Cardiac septum (tissue), 1 donor: ENCODE data around the gene VAV2. TPM values are rescaled to one million over a fixed set of nuclear protein-coding genes. Genes with fewer than 3 reads are reported as not detected.
"Not testable (repeated sequence)": the region's sequence is repeated elsewhere in the genome, so short reads cannot be mapped to it uniquely, and the experiment has no call there.

Source experiments
- DNase-seq: peaks from one replicate; pipeline ENCODE4 v3.0.0-alpha.2; 2020; ENCODE audit warnings: low spot score
- intact Hi-C: fragments of 100-400 bp; cut with DNase I; formaldehyde crosslinking; loops from one replicate; pipeline ENCODE4 v1.14.0; 2022
- total RNA-seq: library from RNA; stranded (reverse); fragmentation: NEBNext Ultra II Directional; extraction: Animal tissue kit (Norgen Biotek cat#: 25700); gene quantifications from one replicate; pipeline ENCODE4 v1.2.1, GENCODE V29; 2021
- donor health status: DM: no; HTN: no; CAD: no.

The VAV2 gene
- total RNA-seq, 1 donor from 2014 or later, result 8.1 TPM

DNA sequence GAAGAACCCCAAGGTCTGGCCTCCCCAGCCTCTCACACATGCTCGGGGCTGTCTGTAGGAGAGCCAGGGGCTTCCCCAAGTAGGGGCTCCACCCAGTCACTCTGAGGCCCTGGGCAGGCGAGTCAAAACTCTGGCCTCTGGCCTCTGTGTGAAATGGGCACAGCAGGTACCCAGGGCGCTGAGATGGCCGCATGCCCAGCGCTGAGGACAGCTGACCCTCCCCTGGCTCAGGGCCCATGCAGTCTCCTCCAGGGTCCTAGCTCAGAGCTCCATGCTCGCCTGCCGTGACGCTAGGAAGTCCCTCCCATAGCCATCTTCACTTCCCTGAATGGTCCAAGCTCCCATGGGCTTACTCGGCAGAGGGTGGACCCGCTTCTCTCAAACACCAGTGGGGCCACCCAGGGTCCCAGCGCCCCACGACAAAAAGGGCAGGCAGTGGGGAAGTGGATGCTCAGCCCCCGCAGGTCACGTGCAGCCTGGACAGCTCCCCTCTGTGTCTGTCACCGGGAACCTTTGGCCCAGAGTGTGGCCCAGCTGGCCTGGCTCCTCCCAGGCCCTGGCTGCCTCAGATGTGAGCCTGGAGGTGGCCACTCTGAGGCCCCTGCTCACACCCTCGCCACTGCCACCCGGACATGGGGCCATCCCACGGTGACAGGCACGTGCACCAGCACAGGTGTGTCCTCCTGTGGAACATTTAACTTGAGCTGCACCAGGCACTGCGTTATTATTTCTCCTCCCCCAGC, 12.2 kb upstream of the VAV2 start:
- intact Hi-C loops, result no loop called here

DNA sequence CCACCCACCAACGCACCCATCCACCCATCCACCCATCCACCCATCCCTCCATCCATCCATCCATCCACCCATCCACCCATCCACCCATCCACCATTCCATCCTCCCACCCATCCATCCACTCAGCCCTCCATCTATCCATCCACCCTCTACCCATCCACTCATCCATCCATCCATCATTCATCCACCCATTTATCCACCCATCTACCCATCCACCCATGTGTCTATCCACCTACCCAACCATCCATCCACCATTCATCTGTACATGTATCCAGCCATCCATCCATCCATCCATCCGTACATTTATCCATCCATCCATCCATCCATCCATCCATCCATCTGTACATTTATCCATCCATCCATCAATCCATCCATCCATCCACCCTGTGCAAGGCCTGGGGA, 11.1 kb upstream of the VAV2 start:
- DNase-seq, result no peak
- intact Hi-C loops, result no loop called here

More for the DNA sequence above, 12.2 kb upstream of the VAV2 start:
- DNase-seq, result no peak

DNA sequence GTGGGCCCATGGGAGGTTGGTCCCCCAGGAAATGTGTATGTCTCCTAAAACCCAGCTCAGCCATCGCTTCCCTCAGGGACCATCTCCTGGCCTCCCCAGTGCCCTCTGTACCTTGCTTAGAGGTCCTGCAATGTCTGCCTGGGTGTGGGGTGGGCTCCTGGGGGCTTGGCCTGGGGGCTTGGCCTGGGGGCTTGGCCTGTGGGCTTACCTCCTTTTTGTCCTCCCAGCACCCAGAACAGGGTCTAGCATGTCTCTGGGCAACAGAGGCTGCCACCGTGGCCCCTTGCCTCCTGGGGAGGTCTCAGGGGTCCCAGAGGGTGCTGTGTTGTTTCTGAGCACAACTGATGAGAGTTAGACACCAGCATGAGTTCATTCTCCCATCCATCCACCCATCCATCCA, 10.7 kb upstream of the VAV2 start:
- intact Hi-C loops, result no loop called here

DNA sequence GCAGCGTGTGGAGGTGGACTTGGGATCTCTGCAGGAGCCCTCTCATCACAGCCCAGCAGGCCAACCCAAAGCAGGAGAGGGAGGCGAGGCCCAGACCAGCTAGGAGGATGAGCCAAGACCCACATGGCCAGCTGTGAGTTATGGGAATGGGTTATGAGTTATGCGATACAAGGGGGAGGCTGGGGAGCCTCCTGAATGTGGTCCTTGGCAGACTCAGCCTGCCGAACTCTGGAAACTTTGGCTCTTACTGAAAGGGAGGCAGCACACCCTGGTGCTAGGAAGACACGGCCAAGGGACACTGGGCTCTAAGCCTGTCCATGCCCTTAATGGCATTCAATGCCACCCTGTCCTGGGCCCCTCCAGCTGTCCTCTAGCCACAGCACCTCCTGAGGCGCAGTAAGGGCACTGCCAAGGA, 7.7 kb upstream of the VAV2 start:
- intact Hi-C loops, result no loop called here

More for the DNA sequence above, 10.7 kb upstream of the VAV2 start:
- DNase-seq, result no peak

DNA sequence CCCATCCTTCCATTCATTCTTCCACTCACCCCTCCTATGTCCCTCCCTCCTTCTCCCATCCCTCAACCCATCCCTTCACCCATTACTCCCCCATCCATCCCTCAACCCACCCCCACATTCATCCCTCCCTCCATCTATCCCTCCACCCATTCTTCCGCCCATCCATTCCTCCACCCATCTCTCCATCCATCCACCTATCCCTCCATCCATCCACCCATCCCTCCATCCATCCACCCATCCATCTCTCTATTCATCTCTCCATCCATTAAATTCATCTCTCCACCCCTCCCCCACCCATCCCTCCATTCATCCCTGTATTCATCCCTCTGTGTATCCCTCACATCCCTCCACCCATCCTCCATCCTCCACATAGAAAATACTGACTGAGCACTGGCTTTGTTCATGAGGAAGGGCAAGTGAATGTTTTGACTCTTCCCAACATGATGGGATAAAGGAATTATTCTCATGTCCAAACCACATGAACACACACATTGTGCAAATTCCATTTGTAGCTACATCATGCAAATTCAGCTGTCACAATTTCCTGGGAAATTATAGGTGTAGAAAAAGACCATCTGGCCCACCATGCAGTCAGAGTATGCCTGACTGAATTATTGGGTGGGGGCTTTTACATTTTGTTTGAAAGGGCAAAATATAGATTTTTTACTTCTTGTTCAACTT, 6.9 kb upstream of the VAV2 start:
- intact Hi-C loops, result no loop called here
- no peak for DNase-seq

More for the DNA sequence above, 7.7 kb upstream of the VAV2 start:
- DNase-seq, result no peak

DNA sequence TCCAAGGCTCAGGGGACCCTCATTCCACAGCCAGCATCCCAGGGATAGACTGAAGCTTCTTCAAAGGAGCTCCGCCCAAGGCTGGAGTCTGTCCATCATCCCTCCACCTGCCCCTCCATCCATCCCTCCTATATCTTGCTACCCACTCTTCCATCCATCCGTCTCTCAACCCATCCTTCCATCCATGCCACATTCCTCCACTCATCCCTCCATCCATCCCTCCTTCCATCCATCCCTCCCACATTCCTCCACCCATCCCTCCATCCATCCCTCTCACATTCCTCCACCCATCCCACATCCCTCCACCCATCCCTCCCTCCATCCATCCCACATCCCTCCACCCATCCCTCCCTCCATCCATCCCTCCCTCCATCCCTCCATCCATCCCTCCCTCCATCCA, 5.5 kb upstream of the VAV2 start:
- intact Hi-C loops, result no loop called here
- DNase-seq, result no peak

DNA sequence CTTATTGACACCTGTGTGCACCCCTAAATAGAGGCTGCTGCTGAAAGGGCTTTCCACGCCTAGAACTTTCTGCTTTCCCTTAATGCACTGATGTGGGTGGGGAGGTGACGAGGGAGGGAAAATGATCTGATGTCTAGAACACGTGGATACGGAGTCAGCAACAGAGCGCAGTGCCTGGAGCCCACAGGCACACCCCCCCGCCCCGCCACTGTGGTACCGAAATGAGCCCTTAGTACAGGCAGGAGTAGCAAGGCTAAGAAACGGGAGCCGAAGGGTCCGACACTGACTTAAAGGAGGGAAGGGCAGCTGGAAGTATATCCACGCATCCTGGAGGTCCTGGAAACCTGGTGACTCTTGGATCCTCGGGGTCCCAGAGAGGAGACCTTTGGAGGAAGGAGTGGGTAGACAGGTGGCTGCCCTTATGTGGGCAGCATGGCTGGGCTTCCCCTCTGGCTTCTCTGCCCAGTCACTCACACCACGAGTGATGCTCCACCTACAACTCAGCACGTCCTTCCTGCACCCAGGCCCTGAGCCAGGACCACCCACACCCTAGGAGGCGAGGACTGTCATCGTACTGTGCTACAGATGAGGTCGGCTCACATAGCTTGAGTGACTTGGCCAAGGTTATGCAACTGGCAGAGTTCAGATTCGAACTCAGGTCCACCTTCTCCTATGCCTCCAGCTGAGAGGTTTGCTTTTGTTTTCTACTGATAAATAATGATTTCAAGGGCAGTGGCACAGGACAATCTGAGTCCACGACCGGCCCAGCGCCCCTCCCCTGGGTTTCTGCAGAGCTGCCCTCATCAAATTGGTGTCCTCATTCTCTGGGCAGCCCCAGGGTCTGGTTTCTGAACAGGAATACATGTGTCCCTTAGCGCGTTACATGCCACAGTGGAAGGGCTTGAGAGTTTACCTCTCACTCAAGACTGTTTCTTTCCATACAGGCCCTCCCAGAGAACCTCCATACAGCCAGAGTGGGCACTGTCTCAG, 4.7 kb upstream of the VAV2 start:
- no peak for DNase-seq

DNA sequence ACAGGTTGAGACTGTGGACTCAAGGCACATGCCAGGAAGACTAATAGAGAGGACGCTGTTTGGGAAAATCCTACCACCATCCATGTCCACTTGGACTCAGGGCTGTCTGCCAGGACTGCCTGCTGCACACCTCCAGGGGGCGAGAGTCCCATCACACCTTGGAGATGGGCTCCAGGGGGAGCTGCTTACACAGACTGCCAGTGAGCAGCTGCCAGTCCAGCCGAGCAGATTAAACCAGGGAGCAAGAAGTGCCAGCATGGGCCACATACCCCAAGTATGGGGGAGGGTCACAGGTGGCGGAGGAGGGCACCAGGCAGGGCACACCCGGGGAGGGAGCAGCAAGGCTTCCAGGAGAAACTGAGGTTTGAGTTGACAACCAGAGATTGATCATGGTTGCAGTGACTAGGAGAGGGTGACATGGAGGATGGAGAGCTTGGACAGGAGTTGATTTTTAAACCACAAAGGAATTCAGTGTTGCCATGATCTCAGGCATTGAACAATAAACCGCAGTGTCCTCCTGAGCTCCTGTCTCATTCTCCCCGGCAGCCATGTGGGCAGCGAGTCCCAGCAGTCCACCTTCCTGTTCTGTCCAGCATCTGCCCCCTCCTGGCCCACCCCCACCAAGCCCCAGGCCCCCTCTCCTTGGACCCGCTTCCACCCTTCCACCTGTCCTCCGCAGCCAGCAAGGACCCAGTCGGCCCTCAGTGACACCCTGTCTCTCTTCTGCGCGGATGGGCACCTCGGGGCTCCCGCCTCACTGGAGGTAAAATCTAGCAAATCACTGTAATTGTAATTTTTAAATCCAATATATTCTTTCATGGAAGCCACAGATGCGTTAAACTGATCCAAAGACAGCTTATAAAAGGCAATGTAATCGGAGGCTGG, 3.1 kb upstream of the VAV2 start:
- DNase-seq, result no peak
- intact Hi-C loops, result no loop called here

More for the DNA sequence above, 4.7 kb upstream of the VAV2 start:
- intact Hi-C loops, result no loop called here

DNA sequence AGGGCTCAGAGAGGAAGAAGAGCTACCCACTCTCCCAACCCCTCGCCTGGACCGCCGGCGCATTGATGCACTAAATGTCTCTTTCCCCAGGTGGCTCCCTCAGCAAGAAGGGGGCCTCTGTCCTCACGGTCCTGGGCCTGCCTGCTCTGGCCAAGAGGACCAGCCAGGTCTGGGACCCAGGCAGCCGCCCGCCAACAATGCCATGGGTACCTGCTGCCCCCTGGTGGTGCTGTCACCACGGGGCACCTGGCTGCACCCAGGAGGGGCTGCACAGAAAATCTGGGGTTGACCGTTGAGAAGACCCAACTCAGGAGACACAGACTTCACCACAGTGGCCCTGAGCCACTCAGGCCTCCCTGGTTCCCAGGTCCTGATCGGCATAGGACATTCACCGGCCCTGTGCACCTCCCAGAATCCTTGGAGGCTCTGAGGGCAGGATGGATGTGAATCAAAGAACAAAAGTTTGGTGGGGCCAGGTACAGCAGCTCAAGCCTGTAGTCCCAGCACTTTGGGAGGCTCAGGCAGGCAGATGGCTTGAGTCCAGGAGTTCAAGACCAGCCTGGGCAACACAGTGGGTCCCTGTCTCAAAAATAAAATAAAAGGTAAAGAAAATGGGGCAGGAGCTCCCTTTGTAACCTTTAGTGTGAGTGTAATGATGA, 2.4 kb upstream of the VAV2 start:
- DNase-seq, result peak; percentile 87
- intact Hi-C loops, result loop anchor here (5.0 kb wide), 1 partner anchor 77 kb away; no protein-coding TSS in a partner anchor

DNA sequence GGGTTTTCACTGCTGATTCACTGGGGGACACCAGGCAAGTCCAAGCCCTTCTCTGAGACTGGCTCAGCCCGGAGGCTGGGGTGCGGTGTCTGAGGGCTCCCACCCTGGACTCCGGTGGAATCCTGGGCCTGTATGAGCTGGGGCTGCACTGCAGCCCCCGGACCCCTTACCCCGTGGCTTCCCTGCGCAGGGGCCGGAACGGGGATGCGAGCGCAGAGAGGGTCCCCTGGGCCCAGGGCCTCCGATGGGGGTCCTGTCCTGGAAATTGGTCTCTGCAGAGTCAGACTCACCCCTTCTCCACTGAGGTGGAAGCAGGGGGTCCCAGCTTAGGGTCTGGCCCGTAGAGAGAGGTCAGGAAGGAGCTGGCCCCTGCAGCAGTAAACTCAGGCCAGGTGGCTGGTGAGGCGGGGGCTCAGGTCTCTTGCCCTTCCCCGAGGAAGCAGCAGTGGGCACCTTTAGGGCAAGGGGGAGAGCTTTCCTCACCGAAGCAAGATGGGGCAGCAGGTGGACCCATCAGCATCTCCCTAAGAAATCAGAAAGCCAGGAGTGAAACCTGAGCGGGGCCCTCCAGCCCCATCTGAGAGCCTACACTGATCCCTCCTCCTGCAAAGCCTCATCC, 1.6 kb upstream of the VAV2 start:
- no peak for DNase-seq
- intact Hi-C loops, result loop anchor here (1.0 to 5.0 kb wide), 2 partner anchors 76 to 200 kb away; no protein-coding TSS in a partner anchor

DNA sequence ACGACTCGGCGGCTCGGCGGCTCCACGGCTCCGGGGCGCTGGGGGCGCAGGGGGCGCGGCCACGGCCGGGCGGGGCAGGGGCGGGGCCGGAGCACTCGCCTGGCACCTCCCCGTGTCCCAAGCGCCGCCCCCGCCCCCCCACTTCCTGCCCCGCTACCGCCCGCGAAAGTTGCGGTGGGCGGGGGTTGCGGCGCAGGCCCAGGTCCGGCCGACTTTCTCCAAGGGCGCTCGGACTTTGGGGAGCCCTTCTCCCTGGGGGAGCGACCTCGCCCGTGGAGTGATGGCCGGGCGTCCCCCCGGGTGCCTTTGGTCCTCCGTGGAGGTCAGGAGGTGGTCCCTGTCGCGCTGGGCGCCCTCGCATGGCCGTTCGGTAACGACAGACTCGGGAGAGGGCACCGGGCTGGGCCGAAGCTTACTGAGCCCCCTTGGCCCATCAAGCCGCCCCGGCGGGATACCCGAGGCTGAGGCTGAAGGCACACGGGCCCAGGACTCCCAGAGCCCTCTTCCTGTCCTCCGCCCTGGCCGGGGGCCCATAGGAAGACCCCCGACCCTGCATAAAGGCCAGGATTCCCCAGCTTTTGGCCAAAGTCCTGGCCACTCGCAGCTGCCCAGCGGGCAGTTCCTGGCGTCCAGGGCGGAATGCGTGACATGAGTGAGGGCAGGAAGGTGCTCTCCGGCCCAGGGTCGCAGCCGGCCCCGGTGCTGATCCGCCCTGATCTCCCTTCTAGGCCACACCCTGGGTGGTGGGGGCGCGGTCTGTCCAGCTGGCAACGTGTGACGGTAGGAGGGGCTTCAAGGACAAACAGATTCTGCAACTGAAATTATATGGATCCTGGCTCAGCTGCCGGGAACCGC, 883 bp upstream of the VAV2 start:
- intact Hi-C loops, result loop anchor here (1.0 to 5.0 kb wide), 2 partner anchors 76 to 200 kb away; no protein-coding TSS in a partner anchor
- no peak for DNase-seq

DNA sequence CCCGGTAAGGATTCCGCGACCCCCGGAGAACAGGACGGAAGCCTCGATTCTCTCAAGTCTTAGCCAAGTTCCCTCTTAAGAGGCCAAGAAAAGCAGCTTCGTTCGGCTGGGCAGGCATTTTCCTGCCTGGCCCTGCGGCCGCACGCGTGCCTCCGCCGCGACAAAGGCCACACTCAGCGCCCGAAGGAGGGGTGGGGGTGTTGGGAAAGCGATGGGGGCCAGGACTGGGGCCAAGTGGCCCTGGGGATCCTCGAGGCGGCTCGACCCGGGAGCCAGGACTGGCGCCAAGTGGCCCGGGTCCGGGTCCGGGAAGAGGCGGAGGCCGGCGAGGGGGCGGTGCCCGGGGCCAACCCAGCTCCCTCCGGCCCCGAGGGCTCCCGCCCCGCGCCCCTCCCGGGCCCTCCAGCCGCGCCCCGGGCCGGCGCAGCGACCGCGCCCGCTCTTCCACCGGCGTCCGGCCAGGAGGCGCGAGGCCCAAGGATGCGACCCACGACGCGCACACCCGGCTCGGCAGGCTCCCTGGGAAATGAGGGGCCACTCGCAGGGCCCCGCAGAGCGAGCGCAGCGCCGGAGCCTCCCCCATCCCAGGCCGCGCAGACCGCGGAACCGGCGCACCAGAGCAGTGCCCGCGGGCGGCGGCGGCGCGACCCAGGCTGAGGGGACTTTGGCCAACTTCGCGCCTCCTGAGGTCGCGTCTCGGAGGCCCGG, 756 bp downstream of the VAV2 start:
- DNase-seq, result no peak
- intact Hi-C loops, result loop anchor here (5.0 kb wide), 1 partner anchor 74 kb away; no protein-coding TSS in a partner anchor

DNA sequence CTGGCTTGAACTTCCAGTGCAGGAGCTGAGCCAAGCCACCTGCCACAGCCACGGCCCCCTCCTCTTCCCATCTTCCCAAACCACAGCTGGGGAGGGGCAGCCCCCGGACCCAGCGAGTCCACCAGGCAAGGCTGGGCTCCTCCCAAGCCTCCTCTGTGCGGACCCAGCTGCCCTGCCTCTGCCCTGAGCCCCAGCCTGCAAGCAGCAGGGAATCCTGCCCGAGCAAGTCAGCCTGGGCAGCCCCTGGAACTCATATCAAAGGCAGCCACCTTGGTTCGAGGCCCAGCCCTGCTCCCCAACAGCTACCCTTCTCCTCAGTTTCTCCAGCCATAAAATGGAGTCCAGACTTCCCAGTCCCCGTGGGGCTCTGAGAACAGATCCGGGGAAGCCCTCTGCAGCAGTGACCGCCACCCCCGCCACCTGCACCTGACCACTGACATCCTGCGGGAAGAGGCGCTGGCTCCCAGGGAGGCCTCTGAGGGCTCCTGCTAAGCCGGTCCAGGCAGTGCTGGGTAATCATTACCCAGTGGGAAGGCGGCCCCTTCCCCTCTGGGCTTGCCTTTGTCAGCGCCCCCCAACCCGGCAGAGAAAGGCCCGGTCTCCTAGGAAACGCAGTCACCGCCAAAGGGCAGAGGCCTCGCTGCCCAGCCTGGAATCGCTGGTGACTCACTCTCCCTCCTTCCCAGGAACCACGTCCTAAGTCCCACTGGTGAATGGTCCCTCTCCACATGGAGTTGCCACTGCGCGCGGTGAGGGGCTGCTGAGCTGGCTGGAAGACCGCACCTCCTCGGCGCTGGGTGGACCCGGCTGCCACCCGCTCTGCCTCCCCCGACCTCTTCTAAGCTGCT, 1.5 kb downstream of the VAV2 start:
- intact Hi-C loops, result loop anchor here (5.0 kb wide), 1 partner anchor 73 kb away; no protein-coding TSS in a partner anchor

DNA sequence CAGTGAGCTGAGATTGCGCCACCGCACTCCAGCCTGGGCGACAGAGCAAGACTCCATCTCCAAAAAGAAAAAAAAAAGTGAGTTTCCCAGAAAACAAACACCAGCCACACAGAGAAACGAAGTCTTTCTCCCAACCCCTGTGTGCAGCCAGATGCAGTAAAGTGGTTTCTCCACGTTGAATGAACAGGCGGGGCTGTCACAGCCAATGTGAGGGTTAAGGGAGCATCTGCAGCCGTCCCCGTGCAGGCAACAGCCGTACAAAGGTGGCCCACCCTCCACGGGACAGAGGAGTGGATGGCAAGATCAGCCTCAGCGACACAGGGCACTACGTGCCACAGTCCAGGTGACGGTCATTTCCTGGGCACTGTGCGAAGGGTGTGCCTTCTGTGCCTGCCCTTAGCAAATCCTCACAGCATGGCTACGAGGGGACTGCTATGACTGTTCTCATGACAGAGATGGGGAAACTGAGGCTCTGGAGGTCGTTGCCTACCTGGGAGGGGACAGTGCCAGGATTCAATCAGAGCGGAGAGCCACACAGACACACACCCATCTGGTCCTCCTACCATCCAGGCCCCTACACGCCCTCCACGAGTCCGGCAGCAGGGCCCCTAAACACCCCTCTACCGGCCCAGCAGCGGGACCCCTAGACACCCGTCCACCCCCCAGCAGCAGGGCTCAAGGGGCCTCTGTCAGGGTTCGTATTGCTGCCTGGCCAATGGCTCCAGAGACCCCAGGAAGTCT, 2.3 kb downstream of the VAV2 start:
- no peak for DNase-seq
- intact Hi-C loops, result loop anchor here (5.0 kb wide), 1 partner anchor 72 kb away; no protein-coding TSS in a partner anchor

More for the DNA sequence above, 1.5 kb downstream of the VAV2 start:
- peak; percentile 64 for DNase-seq

DNA sequence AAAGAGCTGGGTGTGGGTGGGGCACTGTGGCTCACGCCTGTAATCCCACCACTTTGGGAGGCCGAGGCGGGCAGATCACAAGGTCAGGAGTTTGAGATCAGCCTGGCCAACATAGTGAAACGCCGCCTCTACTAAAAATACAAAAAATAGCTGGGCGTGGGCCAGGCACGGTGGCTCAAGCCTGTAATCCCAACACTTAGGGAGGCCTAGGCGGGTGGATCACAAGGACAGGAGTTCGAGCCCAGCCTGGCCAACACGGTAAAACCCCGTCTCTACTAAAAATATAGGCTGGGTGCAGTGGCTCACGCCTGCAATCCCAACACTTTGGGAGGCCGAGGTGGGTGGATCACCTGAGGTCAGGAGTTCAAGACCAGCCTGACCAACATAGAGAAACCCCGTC, 3.4 kb downstream of the VAV2 start:
- intact Hi-C loops, result not testable (repeated sequence)
- peak; percentile 39 for DNase-seq
